Astrocyte (in vitro differentiated cells and primary cell): ENCODE data around the gene XYLB. TPM values are rescaled to one million over a fixed set of nuclear protein-coding genes. Genes with fewer than 3 reads are reported as not detected.
"Not testable (repeated sequence)": the region's sequence is repeated elsewhere in the genome, so short reads cannot be mapped to it uniquely, and the experiment has no call there.

Experiments
- DNase-seq: peaks from one replicate; pipeline ENCODE4 v3.0.0-alpha.2; 2010; ENCODE audit warnings: low read depth
- FAIRE-seq: peaks from 2 replicates; lab custom pipeline; 2011; peaks lifted over from hg19 to GRCh38; lab: Jason Lieb, UNC
- H2AFZ ChIP-seq: 2 replicates; pipeline ENCODE4 v1.6.0; 2012; ENCODE audit warnings: low read depth, low read length, inconsistent platforms
- H3K27ac ChIP-seq: 2 replicates; pipeline ENCODE4 v1.5.1; 2011; ENCODE audit warnings: low read depth, low read length, inconsistent platforms
- H3K27me3 ChIP-seq: 2 replicates; pipeline ENCODE4 v1.6.0; 2011; ENCODE audit warnings: low read length, inconsistent platforms; ENCODE audit not compliant: insufficient read depth
- H3K36me3 ChIP-seq: 2 replicates; pipeline ENCODE4 v1.5.1; 2011; ENCODE audit warnings: low read length, inconsistent platforms; ENCODE audit not compliant: insufficient read depth
- H3K4me1 ChIP-seq: 2 replicates; pipeline ENCODE4 v1.5.1; 2011; ENCODE audit warnings: low read length, inconsistent platforms; ENCODE audit not compliant: insufficient read depth
- H3K4me2 ChIP-seq: 2 replicates; pipeline ENCODE4 v1.6.0; 2012; ENCODE audit warnings: low read length, inconsistent platforms
- H3K4me3 ChIP-seq: 2 replicates; pipeline ENCODE4 v1.5.1; 2011; ENCODE audit warnings: low read depth, mild to moderate bottlenecking, low read length, inconsistent platforms; ENCODE audit not compliant: insufficient read depth
- H3K79me2 ChIP-seq: 2 replicates; pipeline ENCODE4 v1.6.0; 2012; ENCODE audit warnings: mild to moderate bottlenecking, low read length, inconsistent platforms; ENCODE audit not compliant: insufficient read depth
- H3K9ac ChIP-seq: 2 replicates; pipeline ENCODE4 v1.6.0; 2012; ENCODE audit warnings: mild to moderate bottlenecking, low read length, inconsistent platforms
- H3K9me3 ChIP-seq: 2 replicates; pipeline ENCODE4 v1.5.1; 2012; ENCODE audit warnings: low read depth, mild to moderate bottlenecking, low read length, inconsistent platforms; ENCODE audit not compliant: insufficient read depth
- H4K20me1 ChIP-seq: 2 replicates; pipeline ENCODE4 v1.6.0; 2012; ENCODE audit warnings: low read length, inconsistent platforms; ENCODE audit not compliant: insufficient read depth
- H3K27ac Mint-ChIP-seq: one replicate; pipeline ENCODE4 v1.8.0; 2021; ENCODE audit warnings: mild to moderate bottlenecking, mixed read lengths; ENCODE audit not compliant: unreplicated experiment
- H3K27me3 Mint-ChIP-seq: one replicate; pipeline ENCODE4 v1.8.0; 2021; ENCODE audit warnings: low read depth, mixed read lengths; ENCODE audit not compliant: unreplicated experiment
- H3K36me3 Mint-ChIP-seq: one replicate; pipeline ENCODE4 v1.8.0; 2021; ENCODE audit warnings: low read depth, mixed read lengths; ENCODE audit not compliant: unreplicated experiment
- H3K4me1 Mint-ChIP-seq: one replicate; pipeline ENCODE4 v1.8.0; 2021; ENCODE audit warnings: low read depth, mixed read lengths; ENCODE audit not compliant: unreplicated experiment
- H3K4me3 Mint-ChIP-seq: one replicate; pipeline ENCODE4 v1.8.0; 2021; ENCODE audit warnings: mild to moderate bottlenecking, moderate library complexity, mixed read lengths; ENCODE audit not compliant: unreplicated experiment
- H3K9me3 Mint-ChIP-seq: one replicate; pipeline ENCODE4 v1.8.0; 2021; ENCODE audit warnings: mild to moderate bottlenecking, mixed read lengths; ENCODE audit not compliant: unreplicated experiment
- EZH2 ChIP-seq: IDR thresholded peaks from 2 replicates; pipeline ENCODE4 v1.6.1; 2012; ENCODE audit warnings: mild to moderate bottlenecking, low read length, inconsistent platforms; ENCODE audit not compliant: insufficient read depth
- total RNA-seq: library from RNA; stranded (reverse); gene quantifications from 2 replicates; pipeline ENCODE4 v1.2.1, GENCODE V29; 2021
- TF ChIP-seq, protein P1 (sequence below): IDR thresholded peaks from 2 replicates; pipeline ENCODE4 v1.5.1; 2011; ENCODE audit warnings: low read depth, mild to moderate bottlenecking, inconsistent platforms, low read length, moderate library complexity; ENCODE audit not compliant: insufficient read depth

XYLB gene
- total RNA-seq, 1 donor from 2014 or later, result 2.3 TPM

DNA sequence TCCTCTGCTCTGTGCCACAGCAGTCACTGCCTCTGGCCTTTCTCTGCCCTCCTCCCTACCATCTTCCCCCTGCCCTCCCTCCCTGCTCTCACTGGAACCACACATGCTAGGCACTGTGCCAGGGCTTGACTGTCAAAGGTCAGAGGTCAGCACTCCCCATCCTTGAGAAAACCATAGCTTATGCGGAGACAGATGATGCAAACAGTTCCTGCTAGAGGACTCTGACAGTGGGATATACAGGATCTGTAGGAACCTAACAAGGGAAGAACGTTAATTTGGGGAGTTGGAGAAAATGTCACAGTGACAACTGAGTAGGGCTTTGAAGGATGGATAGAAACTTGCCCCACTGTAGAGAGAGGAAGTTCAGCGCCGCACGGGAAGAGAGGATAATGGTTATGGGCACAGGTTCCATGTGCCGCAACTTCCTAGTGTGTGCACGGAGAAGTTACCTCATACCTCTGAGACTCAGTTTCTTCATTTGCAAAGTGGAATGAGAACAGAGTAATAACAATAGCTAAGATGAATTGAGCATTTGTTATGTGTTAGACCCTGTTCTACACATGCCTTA is 29.3 kb upstream of the XYLB start:
- TF ChIP-seq, protein P1, sequence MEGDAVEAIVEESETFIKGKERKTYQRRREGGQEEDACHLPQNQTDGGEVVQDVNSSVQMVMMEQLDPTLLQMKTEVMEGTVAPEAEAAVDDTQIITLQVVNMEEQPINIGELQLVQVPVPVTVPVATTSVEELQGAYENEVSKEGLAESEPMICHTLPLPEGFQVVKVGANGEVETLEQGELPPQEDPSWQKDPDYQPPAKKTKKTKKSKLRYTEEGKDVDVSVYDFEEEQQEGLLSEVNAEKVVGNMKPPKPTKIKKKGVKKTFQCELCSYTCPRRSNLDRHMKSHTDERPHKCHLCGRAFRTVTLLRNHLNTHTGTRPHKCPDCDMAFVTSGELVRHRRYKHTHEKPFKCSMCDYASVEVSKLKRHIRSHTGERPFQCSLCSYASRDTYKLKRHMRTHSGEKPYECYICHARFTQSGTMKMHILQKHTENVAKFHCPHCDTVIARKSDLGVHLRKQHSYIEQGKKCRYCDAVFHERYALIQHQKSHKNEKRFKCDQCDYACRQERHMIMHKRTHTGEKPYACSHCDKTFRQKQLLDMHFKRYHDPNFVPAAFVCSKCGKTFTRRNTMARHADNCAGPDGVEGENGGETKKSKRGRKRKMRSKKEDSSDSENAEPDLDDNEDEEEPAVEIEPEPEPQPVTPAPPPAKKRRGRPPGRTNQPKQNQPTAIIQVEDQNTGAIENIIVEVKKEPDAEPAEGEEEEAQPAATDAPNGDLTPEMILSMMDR, result no peak
- TF ChIP-seq EZH2, result no peak
- no peaks in the 10 kb centered on the region for H3K4me1 Mint-ChIP-seq
- Histone ChIP-seq H3K4me3 (no peak overlapping the region), H3K36me3 (no peaks in the 10 kb centered on the region), H4K20me1 (no peaks in the 10 kb centered on the region), H3K27ac (no peak overlapping the region), H3K9me3 (no peaks in the 10 kb centered on the region), H3K9ac (no peak overlapping the region), H3K4me2 (no peak overlapping the region), H3K79me2 (no peaks in the 10 kb centered on the region), H3K27me3 (no peaks in the 10 kb centered on the region), H3K4me1 (no peaks in the 10 kb centered on the region), H2AFZ (no peak overlapping the region)
- peaks cover 4% of the 10 kb centered on the region for H3K9me3 Mint-ChIP-seq
- peaks cover 6% of the 10 kb centered on the region for H3K27me3 Mint-ChIP-seq
- no peak for FAIRE-seq
- peaks cover 28% of the 10 kb centered on the region for H3K36me3 Mint-ChIP-seq
- DNase-seq, result no peak
- no peak overlapping the region for H3K4me3 Mint-ChIP-seq
- H3K27ac Mint-ChIP-seq, result no peak overlapping the region

DNA sequence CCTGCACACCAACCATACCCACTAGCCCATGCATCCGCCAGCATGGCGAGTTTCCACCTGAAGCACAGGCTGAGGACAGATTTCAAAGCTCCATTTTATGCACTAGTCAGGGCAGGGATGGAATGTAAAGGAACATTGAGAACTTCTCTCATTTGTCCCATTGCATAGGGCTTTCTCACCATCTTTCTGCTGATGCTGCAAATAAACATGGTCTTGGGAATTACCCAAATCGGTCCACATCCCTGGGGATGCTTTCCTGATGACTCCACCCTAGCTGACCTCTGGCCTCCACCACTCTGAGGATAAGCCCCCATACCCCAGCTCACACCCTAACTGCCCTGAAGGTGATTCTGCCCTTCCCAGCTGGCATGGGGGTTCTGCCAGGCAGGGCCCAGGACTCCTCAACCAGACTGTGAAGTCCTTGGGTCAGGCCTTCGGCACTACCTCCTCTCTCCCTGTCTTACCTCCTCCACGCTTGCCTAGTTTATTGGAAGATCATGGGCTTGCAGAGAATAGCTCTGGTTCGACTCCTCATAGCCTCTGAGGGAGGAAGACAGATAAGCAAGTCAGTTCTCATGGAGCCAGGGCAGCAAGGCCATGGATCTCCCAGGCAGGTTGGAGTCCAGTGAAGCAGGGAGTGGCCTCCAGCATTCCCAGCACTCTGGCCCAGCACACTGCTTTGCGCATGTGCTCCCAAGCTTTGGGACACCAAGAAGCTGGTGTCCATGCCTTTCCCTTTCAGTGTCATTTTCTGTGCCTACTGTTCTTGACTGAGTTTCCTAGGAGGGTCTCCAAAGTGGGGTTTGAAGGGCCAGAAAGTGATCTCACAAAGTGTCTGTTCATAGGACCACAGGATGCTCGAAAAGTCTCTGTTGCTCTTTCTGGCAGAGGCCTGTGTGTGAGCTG is 27.6 kb upstream of the XYLB start:
- Histone ChIP-seq H3K36me3 (no peaks in the 10 kb centered on the region), H3K27me3 (no peaks in the 10 kb centered on the region), H3K27ac (no peak overlapping the region), H3K9me3 (no peaks in the 10 kb centered on the region), H3K79me2 (no peaks in the 10 kb centered on the region), H3K9ac (no peak overlapping the region), H4K20me1 (no peaks in the 10 kb centered on the region), H3K4me3 (no peak overlapping the region), H3K4me2 (no peak overlapping the region), H2AFZ (no peak overlapping the region), H3K4me1 (no peaks in the 10 kb centered on the region)
- DNase-seq (no peak), FAIRE-seq (no peak)
- no peak for TF ChIP-seq EZH2
- TF ChIP-seq, protein P1, result no peak
- Mint-ChIP-seq H3K36me3 (peaks cover 26% of the 10 kb centered on the region), H3K4me1 (no peaks in the 10 kb centered on the region), H3K27me3 (peaks cover 2% of the 10 kb centered on the region), H3K27ac (no peak overlapping the region), H3K4me3 (no peak overlapping the region), H3K9me3 (peaks cover 4% of the 10 kb centered on the region)

DNA sequence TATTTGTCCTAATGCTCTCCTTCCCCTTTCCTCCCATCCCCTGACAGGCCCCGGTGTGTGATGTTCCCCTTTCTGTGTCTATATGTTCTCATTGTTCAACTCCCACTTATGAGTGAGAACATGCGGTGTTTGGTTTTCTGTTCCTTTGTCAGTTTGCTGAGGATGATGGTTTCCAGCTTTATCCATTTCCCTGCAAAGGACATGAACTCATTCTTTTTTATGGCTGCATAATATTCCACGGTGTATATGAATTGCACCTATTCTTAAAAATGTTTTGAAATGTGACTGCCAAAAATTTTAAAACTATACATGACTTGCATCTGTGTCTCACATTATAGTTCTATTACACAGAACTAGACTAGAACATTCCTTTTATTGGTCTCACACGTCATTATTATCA is 25.9 kb upstream of the XYLB start:
- H3K9me3 ChIP-seq, H3K27me3 ChIP-seq, H3K9me3 Mint-ChIP-seq, H2AFZ ChIP-seq, H3K27ac Mint-ChIP-seq, H3K4me3 ChIP-seq, H3K36me3 ChIP-seq, FAIRE-seq, H3K9ac ChIP-seq, DNase-seq, H3K79me2 ChIP-seq, H4K20me1 ChIP-seq, H3K27ac ChIP-seq, H3K4me1 Mint-ChIP-seq, H3K4me3 Mint-ChIP-seq, H3K4me2 ChIP-seq, H3K4me1 ChIP-seq, H3K27me3 Mint-ChIP-seq: not testable (repeated sequence)
- peaks cover 22% of the 10 kb centered on the region for H3K36me3 Mint-ChIP-seq
